GM12873 (cell line): ENCODE results near the gene RFLNA.

Experiments used
- CTCF ChIP-seq: IDR thresholded peaks from 2 replicates; pipeline ENCODE4 v1.5.1; 2012; ENCODE audit warnings: low read depth, mild to moderate bottlenecking, moderate library complexity, low read length, control low read depth; ENCODE audit not compliant: insufficient read depth; ENCODE audit errors: missing control alignments

RFLNA gene

GRCh38 chr12:124332058-124332672 is 37.3 kb downstream of the RFLNA start:
- peak; percentile 27 for TF ChIP-seq CTCF

- TF ChIP-seq CTCF = no peak
Measured at GRCh38 chr12:124332900-124333299, 38.0 kb downstream of the RFLNA start.

- no peak for TF ChIP-seq CTCF
Measured at GRCh38 chr12:124333724-124334123, 38.8 kb downstream of the RFLNA start.

- TF ChIP-seq CTCF = no peak
Measured at GRCh38 chr12:124334266-124334665, 39.4 kb downstream of the RFLNA start.

GRCh38 chr12:124334976-124335375 is 40.1 kb downstream of the RFLNA start:
- TF ChIP-seq CTCF = no peak

- no peak for TF ChIP-seq CTCF
Measured at GRCh38 chr12:124335426-124336183, 40.7 kb downstream of the RFLNA start.

- TF ChIP-seq CTCF = no peak
Measured at GRCh38 chr12:124336184-124336437, 41.2 kb downstream of the RFLNA start.
